WTC11 (cell line): ENCODE measurements around the gene GGACT. TPM values are rescaled to one million over a fixed set of nuclear protein-coding genes. Genes with fewer than 3 reads are reported as not detected.

Experiments used
- ATF1 ChIP-seq: sonication (generic); formaldehyde crosslinking; IDR thresholded peaks from 2 replicates; pipeline ENCODE4 v1.8.1; 2023; ENCODE audit warnings: mild to moderate bottlenecking, moderate library complexity, missing genetic modification reagents
- EMX1 ChIP-seq: fragments of 250-450 bp; sonication (Bioruptor Pico); IDR thresholded peaks from 2 replicates; pipeline ENCODE4 v1.8.0; 2021; ENCODE audit warnings: mild to moderate bottlenecking
- GTF2I ChIP-seq: fragments of 250-450 bp; sonication (Bioruptor Pico); conservative IDR thresholded peaks from 2 replicates; pipeline ENCODE4 v1.4.0; 2021; ENCODE audit warnings: mild to moderate bottlenecking
- IRF2 ChIP-seq: sonication (generic); formaldehyde crosslinking; IDR thresholded peaks from 2 replicates; pipeline ENCODE4 v1.8.0; 2022; ENCODE audit warnings: low read depth, missing genetic modification reagents, borderline replicate concordance
- JUN ChIP-seq: sonication (generic); formaldehyde crosslinking; IDR thresholded peaks from 2 replicates; pipeline ENCODE4 v1.8.0; 2023; ENCODE audit warnings: mild to moderate bottlenecking, missing genetic modification reagents
- MYBL2 ChIP-seq: sonication (generic); formaldehyde crosslinking; IDR thresholded peaks from 2 replicates; pipeline ENCODE4 v1.8.1; 2023; ENCODE audit warnings: mild to moderate bottlenecking, moderate library complexity, missing genetic modification reagents
- NFE2L1 ChIP-seq: sonication (generic); formaldehyde crosslinking; IDR thresholded peaks from 2 replicates; pipeline ENCODE4 v1.8.1; 2023; ENCODE audit warnings: missing genetic modification reagents
- RORB ChIP-seq: fragments of 250-450 bp; sonication (Bioruptor Pico); IDR thresholded peaks from 2 replicates; pipeline ENCODE4 v1.9.0; 2021; ENCODE audit warnings: mild to moderate bottlenecking
- TEAD4 ChIP-seq: sonication (generic); formaldehyde crosslinking; IDR thresholded peaks from 2 replicates; pipeline ENCODE4 v1.8.0; 2022; ENCODE audit warnings: mild to moderate bottlenecking, missing genetic modification reagents
- TP53 ChIP-seq: sonication (generic); formaldehyde crosslinking; IDR thresholded peaks from 2 replicates; pipeline ENCODE4 v1.8.1; 2023; ENCODE audit warnings: mild to moderate bottlenecking, missing genetic modification reagents
- ZNF396 ChIP-seq: fragments of 250-450 bp; sonication (Bioruptor Pico); IDR thresholded peaks from 2 replicates; pipeline ENCODE4 v1.8.0; 2021; ENCODE audit warnings: mild to moderate bottlenecking, moderate library complexity, borderline replicate concordance
- ZNF671 ChIP-seq: fragments of 250-450 bp; sonication (Bioruptor Pico); IDR thresholded peaks from 2 replicates; pipeline ENCODE4 v1.8.0; 2021; ENCODE audit warnings: mild to moderate bottlenecking
- total RNA-seq: library from RNA; stranded (reverse); gene quantifications from 3 replicates; pipeline ENCODE4 v1.2.3, GENCODE V29; 2021
- TF ChIP-seq, protein P1 (sequence below): sonication (generic); formaldehyde crosslinking; IDR thresholded peaks from 2 replicates; pipeline ENCODE4 v1.8.0; 2022; ENCODE audit warnings: missing genetic modification reagents
- TF ChIP-seq, protein P2 (sequence below): sonication (generic); formaldehyde crosslinking; IDR thresholded peaks from 2 replicates; pipeline ENCODE4 v1.8.1; 2022; ENCODE audit warnings: missing genetic modification reagents, borderline replicate concordance
- TF ChIP-seq, protein P3 (sequence below): fragments of 250-450 bp; sonication (Bioruptor Pico); conservative IDR thresholded peaks from 2 replicates; pipeline ENCODE4 v1.9.0; 2021; ENCODE audit warnings: mild to moderate bottlenecking
- TF ChIP-seq, protein P4 (sequence below): sonication (generic); formaldehyde crosslinking; IDR thresholded peaks from 2 replicates; pipeline ENCODE4 v1.8.1; 2023; ENCODE audit warnings: mild to moderate bottlenecking, missing genetic modification reagents, borderline replicate concordance
- TF ChIP-seq, protein P5 (sequence below): sonication (generic); formaldehyde crosslinking; IDR thresholded peaks from 2 replicates; pipeline ENCODE4 v1.8.0; 2022; ENCODE audit warnings: mild to moderate bottlenecking, missing genetic modification reagents
- TF ChIP-seq, protein P6 (sequence below): sonication (generic); formaldehyde crosslinking; IDR thresholded peaks from 2 replicates; pipeline ENCODE4 v1.8.0; 2022; ENCODE audit warnings: mild to moderate bottlenecking, missing genetic modification reagents
- TF ChIP-seq, protein P7 (sequence below): sonication (generic); formaldehyde crosslinking; IDR thresholded peaks from 2 replicates; pipeline ENCODE4 v1.8.1; 2023; ENCODE audit warnings: mild to moderate bottlenecking, missing genetic modification reagents, moderate library complexity
- TF ChIP-seq, protein P8 (sequence below): sonication (generic); formaldehyde crosslinking; IDR thresholded peaks from 2 replicates; pipeline ENCODE4 v1.8.1; 2023; ENCODE audit warnings: mild to moderate bottlenecking, missing genetic modification reagents
- TF ChIP-seq, protein P9 (sequence below): sonication (generic); formaldehyde crosslinking; IDR thresholded peaks from 2 replicates; pipeline ENCODE4 v1.8.1; 2023; ENCODE audit warnings: mild to moderate bottlenecking, missing genetic modification reagents, moderate library complexity

The GGACT gene
- total RNA-seq, 1 experiment from 2014 or later: 2.4 TPM

DNA sequence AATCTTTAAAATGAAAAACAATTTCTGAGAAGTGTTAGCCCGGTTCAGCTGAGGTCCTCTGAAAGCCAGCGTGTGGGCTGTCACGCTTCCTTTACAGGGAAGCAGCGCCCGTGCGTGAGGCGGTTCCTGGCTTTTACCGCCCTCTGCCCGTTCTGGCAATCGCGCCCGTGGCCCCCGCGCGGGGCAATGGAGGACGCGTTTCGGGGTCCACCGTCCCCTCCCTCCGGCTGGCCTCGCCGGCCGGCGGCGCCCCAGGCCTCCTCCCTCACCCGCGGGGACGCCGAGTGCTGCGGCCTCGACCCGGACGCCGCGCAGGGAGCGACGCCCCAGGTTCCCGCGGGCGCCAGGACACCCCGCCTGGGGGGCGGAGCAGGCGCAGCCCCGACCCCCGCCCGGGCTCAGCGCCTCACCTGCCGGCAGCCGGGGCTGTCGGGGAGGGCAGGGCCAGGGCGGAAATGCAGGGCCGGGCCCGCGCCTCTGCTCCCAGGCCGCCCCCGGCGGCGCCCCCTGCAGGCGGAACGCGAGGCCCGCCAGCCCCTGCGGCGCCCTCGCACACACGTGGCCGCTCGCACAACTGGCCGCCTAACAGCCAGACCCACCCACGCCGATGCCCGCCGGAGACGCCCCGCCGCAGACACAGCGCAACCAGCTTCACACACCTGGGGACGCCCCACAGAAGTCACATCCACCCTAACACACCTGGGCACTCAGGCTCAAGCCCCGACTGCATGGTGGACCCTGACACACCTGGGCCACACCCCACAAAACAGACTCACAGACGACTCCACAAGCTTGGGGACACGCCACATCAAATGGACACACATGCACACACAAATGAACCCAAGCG, at the start of gene GGACT (continued):
- TF ChIP-seq, protein P1, sequence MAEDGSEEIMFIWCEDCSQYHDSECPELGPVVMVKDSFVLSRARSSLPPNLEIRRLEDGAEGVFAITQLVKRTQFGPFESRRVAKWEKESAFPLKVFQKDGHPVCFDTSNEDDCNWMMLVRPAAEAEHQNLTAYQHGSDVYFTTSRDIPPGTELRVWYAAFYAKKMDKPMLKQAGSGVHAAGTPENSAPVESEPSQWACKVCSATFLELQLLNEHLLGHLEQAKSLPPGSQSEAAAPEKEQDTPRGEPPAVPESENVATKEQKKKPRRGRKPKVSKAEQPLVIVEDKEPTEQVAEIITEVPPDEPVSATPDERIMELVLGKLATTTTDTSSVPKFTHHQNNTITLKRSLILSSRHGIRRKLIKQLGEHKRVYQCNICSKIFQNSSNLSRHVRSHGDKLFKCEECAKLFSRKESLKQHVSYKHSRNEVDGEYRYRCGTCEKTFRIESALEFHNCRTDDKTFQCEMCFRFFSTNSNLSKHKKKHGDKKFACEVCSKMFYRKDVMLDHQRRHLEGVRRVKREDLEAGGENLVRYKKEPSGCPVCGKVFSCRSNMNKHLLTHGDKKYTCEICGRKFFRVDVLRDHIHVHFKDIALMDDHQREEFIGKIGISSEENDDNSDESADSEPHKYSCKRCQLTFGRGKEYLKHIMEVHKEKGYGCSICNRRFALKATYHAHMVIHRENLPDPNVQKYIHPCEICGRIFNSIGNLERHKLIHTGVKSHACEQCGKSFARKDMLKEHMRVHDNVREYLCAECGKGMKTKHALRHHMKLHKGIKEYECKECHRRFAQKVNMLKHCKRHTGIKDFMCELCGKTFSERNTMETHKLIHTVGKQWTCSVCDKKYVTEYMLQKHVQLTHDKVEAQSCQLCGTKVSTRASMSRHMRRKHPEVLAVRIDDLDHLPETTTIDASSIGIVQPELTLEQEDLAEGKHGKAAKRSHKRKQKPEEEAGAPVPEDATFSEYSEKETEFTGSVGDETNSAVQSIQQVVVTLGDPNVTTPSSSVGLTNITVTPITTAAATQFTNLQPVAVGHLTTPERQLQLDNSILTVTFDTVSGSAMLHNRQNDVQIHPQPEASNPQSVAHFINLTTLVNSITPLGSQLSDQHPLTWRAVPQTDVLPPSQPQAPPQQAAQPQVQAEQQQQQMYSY (CRISPR knock-in tag): no peak; the same call in 1 of the 2 replicates
- TF ChIP-seq MYBL2 (peak; percentile 95), TEAD4 (CRISPR knock-in tag) (no peak), ZNF671 (no peak), NFE2L1 (peak; percentile 96), GTF2I (CRISPR knock-in tag) (no peak), JUN (CRISPR knock-in tag) (0 out of 2 replicates have a peak, but pooled peaks have one; percentile 31), EMX1 (no peak), TP53 (no peak), RORB (CRISPR knock-in tag) (no peak), ATF1 (peak; percentile 60; the same call in 1 of the 2 replicates), ZNF396 (CRISPR knock-in tag) (no peak), IRF2 (CRISPR knock-in tag) (peak; percentile 75; the same call in 1 of the 2 replicates)
- TF ChIP-seq, protein P2, sequence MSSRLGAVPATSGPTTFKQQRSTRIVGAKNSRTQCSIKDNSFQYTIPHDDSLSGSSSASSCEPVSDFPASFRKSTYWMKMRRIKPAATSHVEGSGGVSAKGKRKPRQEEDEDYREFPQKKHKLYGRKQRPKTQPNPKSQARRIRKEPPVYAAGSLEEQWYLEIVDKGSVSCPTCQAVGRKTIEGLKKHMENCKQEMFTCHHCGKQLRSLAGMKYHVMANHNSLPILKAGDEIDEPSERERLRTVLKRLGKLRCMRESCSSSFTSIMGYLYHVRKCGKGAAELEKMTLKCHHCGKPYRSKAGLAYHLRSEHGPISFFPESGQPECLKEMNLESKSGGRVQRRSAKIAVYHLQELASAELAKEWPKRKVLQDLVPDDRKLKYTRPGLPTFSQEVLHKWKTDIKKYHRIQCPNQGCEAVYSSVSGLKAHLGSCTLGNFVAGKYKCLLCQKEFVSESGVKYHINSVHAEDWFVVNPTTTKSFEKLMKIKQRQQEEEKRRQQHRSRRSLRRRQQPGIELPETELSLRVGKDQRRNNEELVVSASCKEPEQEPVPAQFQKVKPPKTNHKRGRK (CRISPR knock-in tag): no peak
- TF ChIP-seq, protein P3, sequence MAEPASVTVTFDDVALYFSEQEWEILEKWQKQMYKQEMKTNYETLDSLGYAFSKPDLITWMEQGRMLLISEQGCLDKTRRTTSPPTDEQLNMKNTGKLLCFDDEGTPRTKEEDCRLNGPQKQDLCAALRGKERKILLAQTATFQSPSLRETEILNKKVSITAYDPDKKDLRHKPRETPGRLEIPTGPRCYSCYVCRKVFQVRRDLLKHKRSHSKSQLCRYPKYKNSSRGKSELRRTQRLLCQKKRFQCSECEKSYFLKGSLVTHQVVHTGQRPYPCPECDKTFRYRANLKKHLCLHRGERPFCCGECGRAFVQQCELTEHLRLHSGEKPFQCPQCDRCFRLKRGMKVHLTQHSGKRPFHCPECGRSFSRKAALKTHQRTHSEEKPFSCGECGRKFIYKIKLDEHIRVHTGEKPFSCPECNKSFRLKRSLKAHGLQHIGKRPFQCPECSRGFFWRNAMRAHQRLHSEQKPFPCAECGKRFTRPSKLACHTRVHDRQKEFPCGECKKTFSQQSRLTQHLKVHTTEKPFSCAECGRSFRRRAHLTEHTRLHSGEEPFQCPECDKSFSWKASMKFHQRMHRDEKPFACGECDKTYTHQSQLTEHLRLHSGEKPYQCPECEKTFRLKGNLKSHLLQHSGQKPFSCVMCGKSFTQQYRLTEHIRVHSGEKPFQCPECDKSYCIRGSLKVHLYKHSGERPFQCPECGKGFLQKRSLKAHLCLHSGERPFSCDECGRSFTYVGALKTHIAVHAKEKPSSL (CRISPR knock-in tag): no peak
- TF ChIP-seq, protein P4, sequence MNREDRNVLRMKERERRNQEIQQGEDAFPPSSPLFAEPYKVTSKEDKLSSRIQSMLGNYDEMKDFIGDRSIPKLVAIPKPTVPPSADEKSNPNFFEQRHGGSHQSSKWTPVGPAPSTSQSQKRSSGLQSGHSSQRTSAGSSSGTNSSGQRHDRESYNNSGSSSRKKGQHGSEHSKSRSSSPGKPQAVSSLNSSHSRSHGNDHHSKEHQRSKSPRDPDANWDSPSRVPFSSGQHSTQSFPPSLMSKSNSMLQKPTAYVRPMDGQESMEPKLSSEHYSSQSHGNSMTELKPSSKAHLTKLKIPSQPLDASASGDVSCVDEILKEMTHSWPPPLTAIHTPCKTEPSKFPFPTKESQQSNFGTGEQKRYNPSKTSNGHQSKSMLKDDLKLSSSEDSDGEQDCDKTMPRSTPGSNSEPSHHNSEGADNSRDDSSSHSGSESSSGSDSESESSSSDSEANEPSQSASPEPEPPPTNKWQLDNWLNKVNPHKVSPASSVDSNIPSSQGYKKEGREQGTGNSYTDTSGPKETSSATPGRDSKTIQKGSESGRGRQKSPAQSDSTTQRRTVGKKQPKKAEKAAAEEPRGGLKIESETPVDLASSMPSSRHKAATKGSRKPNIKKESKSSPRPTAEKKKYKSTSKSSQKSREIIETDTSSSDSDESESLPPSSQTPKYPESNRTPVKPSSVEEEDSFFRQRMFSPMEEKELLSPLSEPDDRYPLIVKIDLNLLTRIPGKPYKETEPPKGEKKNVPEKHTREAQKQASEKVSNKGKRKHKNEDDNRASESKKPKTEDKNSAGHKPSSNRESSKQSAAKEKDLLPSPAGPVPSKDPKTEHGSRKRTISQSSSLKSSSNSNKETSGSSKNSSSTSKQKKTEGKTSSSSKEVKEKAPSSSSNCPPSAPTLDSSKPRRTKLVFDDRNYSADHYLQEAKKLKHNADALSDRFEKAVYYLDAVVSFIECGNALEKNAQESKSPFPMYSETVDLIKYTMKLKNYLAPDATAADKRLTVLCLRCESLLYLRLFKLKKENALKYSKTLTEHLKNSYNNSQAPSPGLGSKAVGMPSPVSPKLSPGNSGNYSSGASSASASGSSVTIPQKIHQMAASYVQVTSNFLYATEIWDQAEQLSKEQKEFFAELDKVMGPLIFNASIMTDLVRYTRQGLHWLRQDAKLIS (CRISPR knock-in tag): peak; percentile 87
- TF ChIP-seq, protein P5, sequence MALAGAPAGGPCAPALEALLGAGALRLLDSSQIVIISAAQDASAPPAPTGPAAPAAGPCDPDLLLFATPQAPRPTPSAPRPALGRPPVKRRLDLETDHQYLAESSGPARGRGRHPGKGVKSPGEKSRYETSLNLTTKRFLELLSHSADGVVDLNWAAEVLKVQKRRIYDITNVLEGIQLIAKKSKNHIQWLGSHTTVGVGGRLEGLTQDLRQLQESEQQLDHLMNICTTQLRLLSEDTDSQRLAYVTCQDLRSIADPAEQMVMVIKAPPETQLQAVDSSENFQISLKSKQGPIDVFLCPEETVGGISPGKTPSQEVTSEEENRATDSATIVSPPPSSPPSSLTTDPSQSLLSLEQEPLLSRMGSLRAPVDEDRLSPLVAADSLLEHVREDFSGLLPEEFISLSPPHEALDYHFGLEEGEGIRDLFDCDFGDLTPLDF (CRISPR knock-in tag): peak; percentile 89
- TF ChIP-seq, protein P6, sequence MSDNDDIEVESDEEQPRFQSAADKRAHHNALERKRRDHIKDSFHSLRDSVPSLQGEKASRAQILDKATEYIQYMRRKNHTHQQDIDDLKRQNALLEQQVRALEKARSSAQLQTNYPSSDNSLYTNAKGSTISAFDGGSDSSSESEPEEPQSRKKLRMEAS (CRISPR knock-in tag): peak; percentile 99
- TF ChIP-seq, protein P7, sequence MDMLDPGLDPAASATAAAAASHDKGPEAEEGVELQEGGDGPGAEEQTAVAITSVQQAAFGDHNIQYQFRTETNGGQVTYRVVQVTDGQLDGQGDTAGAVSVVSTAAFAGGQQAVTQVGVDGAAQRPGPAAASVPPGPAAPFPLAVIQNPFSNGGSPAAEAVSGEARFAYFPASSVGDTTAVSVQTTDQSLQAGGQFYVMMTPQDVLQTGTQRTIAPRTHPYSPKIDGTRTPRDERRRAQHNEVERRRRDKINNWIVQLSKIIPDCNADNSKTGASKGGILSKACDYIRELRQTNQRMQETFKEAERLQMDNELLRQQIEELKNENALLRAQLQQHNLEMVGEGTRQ (CRISPR knock-in tag): peak; percentile 81
- TF ChIP-seq, protein P8, sequence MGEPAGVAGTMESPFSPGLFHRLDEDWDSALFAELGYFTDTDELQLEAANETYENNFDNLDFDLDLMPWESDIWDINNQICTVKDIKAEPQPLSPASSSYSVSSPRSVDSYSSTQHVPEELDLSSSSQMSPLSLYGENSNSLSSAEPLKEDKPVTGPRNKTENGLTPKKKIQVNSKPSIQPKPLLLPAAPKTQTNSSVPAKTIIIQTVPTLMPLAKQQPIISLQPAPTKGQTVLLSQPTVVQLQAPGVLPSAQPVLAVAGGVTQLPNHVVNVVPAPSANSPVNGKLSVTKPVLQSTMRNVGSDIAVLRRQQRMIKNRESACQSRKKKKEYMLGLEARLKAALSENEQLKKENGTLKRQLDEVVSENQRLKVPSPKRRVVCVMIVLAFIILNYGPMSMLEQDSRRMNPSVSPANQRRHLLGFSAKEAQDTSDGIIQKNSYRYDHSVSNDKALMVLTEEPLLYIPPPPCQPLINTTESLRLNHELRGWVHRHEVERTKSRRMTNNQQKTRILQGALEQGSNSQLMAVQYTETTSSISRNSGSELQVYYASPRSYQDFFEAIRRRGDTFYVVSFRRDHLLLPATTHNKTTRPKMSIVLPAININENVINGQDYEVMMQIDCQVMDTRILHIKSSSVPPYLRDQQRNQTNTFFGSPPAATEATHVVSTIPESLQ: no peak
- TF ChIP-seq, protein P9, sequence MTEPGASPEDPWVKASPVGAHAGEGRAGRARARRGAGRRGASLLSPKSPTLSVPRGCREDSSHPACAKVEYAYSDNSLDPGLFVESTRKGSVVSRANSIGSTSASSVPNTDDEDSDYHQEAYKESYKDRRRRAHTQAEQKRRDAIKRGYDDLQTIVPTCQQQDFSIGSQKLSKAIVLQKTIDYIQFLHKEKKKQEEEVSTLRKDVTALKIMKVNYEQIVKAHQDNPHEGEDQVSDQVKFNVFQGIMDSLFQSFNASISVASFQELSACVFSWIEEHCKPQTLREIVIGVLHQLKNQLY: no peak; the same call in 1 of the 2 replicates
